ENCODE measurements around the gene INPP4A.

DNA sequence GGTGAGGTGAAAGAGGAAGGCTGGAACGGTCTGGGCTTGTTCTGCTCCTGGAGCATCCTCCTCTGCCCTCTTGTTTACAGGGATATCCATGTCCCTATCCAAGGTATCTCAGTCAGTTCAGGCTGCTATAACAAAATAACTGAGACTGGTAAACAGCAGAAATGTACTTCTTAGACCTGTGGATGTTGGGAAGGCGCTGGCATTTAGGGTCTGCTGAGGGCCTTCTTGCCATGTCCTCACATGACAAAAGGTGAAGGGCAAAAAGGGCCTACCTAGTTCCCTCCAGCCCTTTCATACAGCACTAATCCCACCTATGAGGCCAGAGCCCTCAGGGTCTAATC, 65.6 kb downstream of the INPP4A start:
- TF ChIP-seq, protein P1, sequence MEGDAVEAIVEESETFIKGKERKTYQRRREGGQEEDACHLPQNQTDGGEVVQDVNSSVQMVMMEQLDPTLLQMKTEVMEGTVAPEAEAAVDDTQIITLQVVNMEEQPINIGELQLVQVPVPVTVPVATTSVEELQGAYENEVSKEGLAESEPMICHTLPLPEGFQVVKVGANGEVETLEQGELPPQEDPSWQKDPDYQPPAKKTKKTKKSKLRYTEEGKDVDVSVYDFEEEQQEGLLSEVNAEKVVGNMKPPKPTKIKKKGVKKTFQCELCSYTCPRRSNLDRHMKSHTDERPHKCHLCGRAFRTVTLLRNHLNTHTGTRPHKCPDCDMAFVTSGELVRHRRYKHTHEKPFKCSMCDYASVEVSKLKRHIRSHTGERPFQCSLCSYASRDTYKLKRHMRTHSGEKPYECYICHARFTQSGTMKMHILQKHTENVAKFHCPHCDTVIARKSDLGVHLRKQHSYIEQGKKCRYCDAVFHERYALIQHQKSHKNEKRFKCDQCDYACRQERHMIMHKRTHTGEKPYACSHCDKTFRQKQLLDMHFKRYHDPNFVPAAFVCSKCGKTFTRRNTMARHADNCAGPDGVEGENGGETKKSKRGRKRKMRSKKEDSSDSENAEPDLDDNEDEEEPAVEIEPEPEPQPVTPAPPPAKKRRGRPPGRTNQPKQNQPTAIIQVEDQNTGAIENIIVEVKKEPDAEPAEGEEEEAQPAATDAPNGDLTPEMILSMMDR (IDR thresholded peaks at IDR 0.05) = no peak
- no peak for TF ChIP-seq ZFX (IDR thresholded peaks at IDR 0.05; ENCODE audit: borderline replicate concordance)

Measured in 22Rv1 (cell line).